Measurements from ENCODE around the gene FAT2. TPM values are rescaled to one million over a fixed set of nuclear protein-coding genes. Genes with fewer than 3 reads are reported as not detected.

Gene FAT2
- total RNA-seq, 1 donor from 2014 or later = 0.14 TPM

GRCh38 chr5:151605559-151605958 lies 14.4 kb upstream of the FAT2 start:
- H3K27ac Mint-ChIP-seq (ENCODE audit: unreplicated experiment) = no peak overlapping the region
- Histone ChIP-seq H3K27me3 (ENCODE audit: insufficient read depth, low read length) (peaks cover 12% of the 10 kb centered on the region), H2AFZ (ENCODE audit: low read depth, low read length) (no peak overlapping the region), H3K36me3 (ENCODE audit: insufficient read depth, low read length) (no peaks in the 10 kb centered on the region), H3K27ac (ENCODE audit: low read depth, low read length) (no peak overlapping the region), H3K4me3 (ENCODE audit: insufficient read depth, low read depth, low read length) (no peak overlapping the region), H3K79me2 (ENCODE audit: insufficient read depth, low read length) (no peaks in the 10 kb centered on the region), H3K4me1 (ENCODE audit: insufficient read depth, low read length) (no peaks in the 10 kb centered on the region), H3K9me3 (ENCODE audit: insufficient read depth, low read depth, low read length) (no peaks in the 10 kb centered on the region), H3K9ac (ENCODE audit: low read length) (no peak overlapping the region), H3K4me2 (ENCODE audit: low read length) (no peak overlapping the region), H4K20me1 (ENCODE audit: insufficient read depth, low read length) (no peaks in the 10 kb centered on the region)
- no peak overlapping the region for H3K4me3 Mint-ChIP-seq (ENCODE audit: unreplicated experiment)
- H3K27me3 Mint-ChIP-seq (ENCODE audit: low read depth, unreplicated experiment) = peaks cover 40% of the 10 kb centered on the region
- TF ChIP-seq EZH2 (IDR thresholded peaks at IDR 0.05; ENCODE audit: insufficient read depth, low read length) = no peak
- TF ChIP-seq, protein P1, sequence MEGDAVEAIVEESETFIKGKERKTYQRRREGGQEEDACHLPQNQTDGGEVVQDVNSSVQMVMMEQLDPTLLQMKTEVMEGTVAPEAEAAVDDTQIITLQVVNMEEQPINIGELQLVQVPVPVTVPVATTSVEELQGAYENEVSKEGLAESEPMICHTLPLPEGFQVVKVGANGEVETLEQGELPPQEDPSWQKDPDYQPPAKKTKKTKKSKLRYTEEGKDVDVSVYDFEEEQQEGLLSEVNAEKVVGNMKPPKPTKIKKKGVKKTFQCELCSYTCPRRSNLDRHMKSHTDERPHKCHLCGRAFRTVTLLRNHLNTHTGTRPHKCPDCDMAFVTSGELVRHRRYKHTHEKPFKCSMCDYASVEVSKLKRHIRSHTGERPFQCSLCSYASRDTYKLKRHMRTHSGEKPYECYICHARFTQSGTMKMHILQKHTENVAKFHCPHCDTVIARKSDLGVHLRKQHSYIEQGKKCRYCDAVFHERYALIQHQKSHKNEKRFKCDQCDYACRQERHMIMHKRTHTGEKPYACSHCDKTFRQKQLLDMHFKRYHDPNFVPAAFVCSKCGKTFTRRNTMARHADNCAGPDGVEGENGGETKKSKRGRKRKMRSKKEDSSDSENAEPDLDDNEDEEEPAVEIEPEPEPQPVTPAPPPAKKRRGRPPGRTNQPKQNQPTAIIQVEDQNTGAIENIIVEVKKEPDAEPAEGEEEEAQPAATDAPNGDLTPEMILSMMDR (IDR thresholded peaks at IDR 0.05; ENCODE audit: insufficient read depth, low read depth, low read length) = no peak
- no peaks in the 10 kb centered on the region for H3K36me3 Mint-ChIP-seq (ENCODE audit: low read depth, unreplicated experiment)
- DNase-seq (ENCODE audit: low read depth) (no peak), FAIRE-seq (no peak)
- peaks cover 2% of the 10 kb centered on the region for H3K9me3 Mint-ChIP-seq (ENCODE audit: unreplicated experiment)
- peaks cover 4% of the 10 kb centered on the region for H3K4me1 Mint-ChIP-seq (ENCODE audit: low read depth, unreplicated experiment)

DNA sequence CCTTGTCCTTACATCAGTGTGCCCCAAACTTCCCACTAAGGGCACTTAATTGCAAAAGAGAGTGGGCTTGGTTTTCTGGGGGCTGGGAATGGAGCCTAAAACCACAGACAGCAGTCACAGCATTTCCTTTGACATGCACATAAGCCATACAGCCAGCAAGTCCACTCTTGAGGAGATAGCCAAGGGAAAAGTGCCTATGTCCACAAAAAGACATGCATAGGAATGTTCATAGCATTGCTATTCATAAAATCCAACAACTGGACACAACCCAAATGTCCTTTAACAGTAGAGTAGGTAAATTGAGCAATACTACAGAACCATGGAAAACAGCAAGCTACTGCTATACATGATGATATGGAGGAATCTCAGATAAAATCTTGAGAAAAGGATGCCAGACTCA lies 11.7 kb upstream of the FAT2 start:
- no peak overlapping the region for H3K4me2 ChIP-seq (ENCODE audit: low read length)

DNA sequence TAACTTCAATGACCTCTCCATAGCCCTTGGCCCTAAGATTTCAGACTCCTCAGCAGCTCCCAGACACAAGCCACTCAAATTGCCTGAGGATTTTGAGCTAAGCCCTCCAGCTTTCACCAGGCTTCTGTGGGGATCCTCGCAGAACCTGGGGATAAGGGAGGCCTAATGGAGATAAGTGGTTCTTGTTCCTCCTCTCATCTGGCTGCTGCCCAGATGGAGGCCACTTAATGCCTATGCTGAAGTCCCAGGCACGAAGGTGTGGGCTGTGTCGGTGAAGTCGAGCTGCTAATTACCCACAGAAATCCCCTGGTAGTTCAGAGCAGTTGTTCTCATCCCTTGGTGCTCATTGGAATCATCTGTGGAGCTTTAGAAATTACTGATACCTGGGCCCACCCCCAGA lies 10.3 kb upstream of the FAT2 start:
- no peak overlapping the region for H3K4me3 ChIP-seq (ENCODE audit: insufficient read depth, low read depth, low read length)
- H3K4me1 ChIP-seq (ENCODE audit: insufficient read depth, low read length) = peaks cover 3% of the 10 kb centered on the region
- Mint-ChIP-seq H3K27me3 (ENCODE audit: low read depth, unreplicated experiment) (peaks cover 34% of the 10 kb centered on the region), H3K27ac (ENCODE audit: unreplicated experiment) (no peak overlapping the region), H3K36me3 (ENCODE audit: low read depth, unreplicated experiment) (no peaks in the 10 kb centered on the region), H3K4me1 (ENCODE audit: low read depth, unreplicated experiment) (peaks cover 21% of the 10 kb centered on the region), H3K4me3 (ENCODE audit: unreplicated experiment) (no peak overlapping the region), H3K9me3 (ENCODE audit: unreplicated experiment) (peaks cover 2% of the 10 kb centered on the region)
- TF ChIP-seq, protein P1 (IDR thresholded peaks at IDR 0.05; ENCODE audit: insufficient read depth, low read depth, low read length) = no peak
- TF ChIP-seq EZH2 (IDR thresholded peaks at IDR 0.05; ENCODE audit: insufficient read depth, low read length) = no peak
- H3K36me3 ChIP-seq (ENCODE audit: insufficient read depth, low read length) = no peaks in the 10 kb centered on the region
- no peak overlapping the region for H3K27ac ChIP-seq (ENCODE audit: low read depth, low read length)
- H3K9me3 ChIP-seq (ENCODE audit: insufficient read depth, low read depth, low read length) = no peaks in the 10 kb centered on the region
- DNase-seq (ENCODE audit: low read depth) (no peak), FAIRE-seq (no peak)
- no peaks in the 10 kb centered on the region for H3K79me2 ChIP-seq (ENCODE audit: insufficient read depth, low read length)
- H3K4me2 ChIP-seq (ENCODE audit: low read length) = no peak overlapping the region
- no peak overlapping the region for H2AFZ ChIP-seq (ENCODE audit: low read depth, low read length)
- no peaks in the 10 kb centered on the region for H4K20me1 ChIP-seq (ENCODE audit: insufficient read depth, low read length)
- H3K9ac ChIP-seq (ENCODE audit: low read length) = no peak overlapping the region
- peaks cover 11% of the 10 kb centered on the region for H3K27me3 ChIP-seq (ENCODE audit: insufficient read depth, low read length)

More for the DNA sequence above, 11.7 kb upstream of the FAT2 start:
- FAIRE-seq (no peak), DNase-seq (ENCODE audit: low read depth) (peak; percentile 35)
- Histone ChIP-seq H3K79me2 (ENCODE audit: insufficient read depth, low read length) (no peaks in the 10 kb centered on the region), H3K4me3 (ENCODE audit: insufficient read depth, low read depth, low read length) (no peak overlapping the region), H4K20me1 (ENCODE audit: insufficient read depth, low read length) (no peaks in the 10 kb centered on the region), H3K9me3 (ENCODE audit: insufficient read depth, low read depth, low read length) (no peaks in the 10 kb centered on the region), H3K4me1 (ENCODE audit: insufficient read depth, low read length) (no peaks in the 10 kb centered on the region), H3K27ac (ENCODE audit: low read depth, low read length) (no peak overlapping the region), H3K27me3 (ENCODE audit: insufficient read depth, low read length) (peaks cover 12% of the 10 kb centered on the region), H3K9ac (ENCODE audit: low read length) (no peak overlapping the region), H3K36me3 (ENCODE audit: insufficient read depth, low read length) (no peaks in the 10 kb centered on the region), H2AFZ (ENCODE audit: low read depth, low read length) (no peak overlapping the region)
- no peak for TF ChIP-seq EZH2 (IDR thresholded peaks at IDR 0.05; ENCODE audit: insufficient read depth, low read length)
- TF ChIP-seq, protein P1 (IDR thresholded peaks at IDR 0.05; ENCODE audit: insufficient read depth, low read depth, low read length) = no peak
- H3K4me1 Mint-ChIP-seq (ENCODE audit: low read depth, unreplicated experiment) = peaks cover 8% of the 10 kb centered on the region
- peaks cover 40% of the 10 kb centered on the region for H3K27me3 Mint-ChIP-seq (ENCODE audit: low read depth, unreplicated experiment)
- no peak overlapping the region for H3K4me3 Mint-ChIP-seq (ENCODE audit: unreplicated experiment)
- peaks cover 2% of the 10 kb centered on the region for H3K9me3 Mint-ChIP-seq (ENCODE audit: unreplicated experiment)
- no peak overlapping the region for H3K27ac Mint-ChIP-seq (ENCODE audit: unreplicated experiment)
- H3K36me3 Mint-ChIP-seq (ENCODE audit: low read depth, unreplicated experiment) = no peaks in the 10 kb centered on the region
